K562 (cell line): ENCODE results near the gene FOS. TPM values are rescaled to one million over a fixed set of nuclear protein-coding genes. Genes with fewer than 3 reads are reported as not detected.

Experiments used
- BHLHE40 ChIP-seq: IDR thresholded peaks from 2 replicates; pipeline ENCODE4 v1.6.1; 2011; ENCODE audit warnings: low read length, improper control_type of control experiment
- CBFA2T2 ChIP-seq: fragments of 450-650 bp; conservative IDR thresholded peaks from 2 replicates; pipeline ENCODE4 v1.6.1; 2017; ENCODE audit warnings: mild to moderate bottlenecking
- CHD7 ChIP-seq: fragments of 200-600 bp; sonication (generic); IDR thresholded peaks from one replicate; pipeline ENCODE4 v1.6.1; 2012; ENCODE audit warnings: mild to moderate bottlenecking, low read depth, low read length, inconsistent platforms
- EP400 ChIP-seq: fragments of 450-650 bp; IDR thresholded peaks from 2 replicates; pipeline ENCODE4 v1.6.1; 2017; ENCODE audit warnings: antibody characterized with exemption, mild to moderate bottlenecking, moderate library complexity
- FOXK2 ChIP-seq, 2 experiments: fragments of 450-650 bp; IDR thresholded peaks in 1 of 2; conservative IDR thresholded peaks in 1 of 2; 2 replicates each; pipeline ENCODE4 v1.6.1; 2016; ENCODE audit warnings: low read depth in 2 of 2, mild to moderate bottlenecking in 1 of 2
- GATAD2A ChIP-seq: fragments of 450-650 bp; IDR thresholded peaks from 2 replicates; pipeline ENCODE4 v1.6.1; 2017
- HDAC1 ChIP-seq, 2 experiments: fragments of 450-650 bp; IDR thresholded peaks; 2 replicates each; pipeline ENCODE4 v1.6.1; 2016 to 2017; ENCODE audit warnings: inconsistent platforms in 1 of 2, mild to moderate bottlenecking in 1 of 2, moderate library complexity in 1 of 2
- KLF16 ChIP-seq: IDR thresholded peaks from 2 replicates; pipeline ENCODE4 v1.6.1; 2016; ENCODE audit warnings: antibody characterized with exemption
- MYNN ChIP-seq, 2 experiments: sonication (generic); formaldehyde crosslinking in 1 of 2; IDR thresholded peaks; 2 replicates each; pipeline versions ENCODE4 v1.5.0 to v1.6.1; 2016 to 2020; ENCODE audit warnings: antibody characterized with exemption in 1 of 2, missing genetic modification reagents in 1 of 2
- POU5F1 ChIP-seq: fragments of 150-350 bp; IDR thresholded peaks from 2 replicates; pipeline ENCODE4 v1.6.1; 2014; ENCODE audit warnings: borderline replicate concordance, low read length, low read depth, mild to moderate bottlenecking; ENCODE audit not compliant: partially characterized antibody
- PRPF4 ChIP-seq: fragments of 200-400 bp; formaldehyde crosslinking; IDR thresholded peaks from one replicate; pipeline ENCODE4 v1.6.1; 2017; ENCODE audit warnings: low read length, low read depth, mild to moderate bottlenecking; ENCODE audit not compliant: insufficient read depth, poor library complexity, severe bottlenecking
- RBM39 ChIP-seq: fragments of 200-400 bp; formaldehyde crosslinking; optimal IDR thresholded peaks from 2 replicates; pipeline ENCODE3; 2018; ENCODE audit warnings: low read depth, low read length
- SIRT6 ChIP-seq: IDR thresholded peaks from one replicate; pipeline ENCODE4 v1.6.1; 2012; ENCODE audit warnings: low read depth, mild to moderate bottlenecking, control low read depth, inconsistent platforms, low read length, moderate library complexity
- SMARCA4 ChIP-seq: fragments of 450-650 bp; IDR thresholded peaks from 2 replicates; pipeline ENCODE4 v1.6.1; 2016
- TAF15 ChIP-seq: fragments of 200-400 bp; formaldehyde crosslinking; IDR thresholded peaks from 2 replicates; pipeline ENCODE4 v1.6.1; 2017; ENCODE audit warnings: mild to moderate bottlenecking, low read depth, low read length, moderate library complexity
- ZC3H8 ChIP-seq: fragments of 450-650 bp; IDR thresholded peaks from 2 replicates; pipeline ENCODE4 v1.6.1; 2017
- ZNF165 ChIP-seq: fragments of 250-450 bp; sonication (Bioruptor Pico); IDR thresholded peaks from 2 replicates; pipeline ENCODE4 v1.4.0; 2020; ENCODE audit warnings: borderline replicate concordance
- ZNF717 ChIP-seq: fragments of 250-450 bp; sonication (Bioruptor Pico); IDR thresholded peaks from 2 replicates; pipeline ENCODE4 v1.5.0; 2021
- ZNF75A ChIP-seq: fragments of 450-650 bp; formaldehyde crosslinking; IDR thresholded peaks from 2 replicates; pipeline ENCODE4 v1.4.0; 2020; ENCODE audit warnings: mild to moderate bottlenecking
- polyA plus RNA-seq, 8 experiments: library from polyadenylated mRNA; depleted of rRNA in 4 of 8; stranded (reverse) in 5 of 8; unstranded in 3 of 8; fragments of >200 nt; fragmentation: Nextera tagmentation in 2 of 8; fragmentation: Illumina TruSeq in 1 of 8; extraction: Ambion mirVana in 2 of 8; extraction: Trizol in 1 of 8; gene quantifications; 2 replicates each; pipeline versions ENCODE4 v1.2.1 to v1.2.3, GENCODE V29; 2011 to 2014; ENCODE audit warnings: inconsistent platforms in 1 of 8, missing spikeins in 1 of 8
- total RNA-seq, 7 experiments: library from RNA; depleted of rRNA in 6 of 7; stranded (reverse); fragments of >200 nt in 6 of 7; fragmentation: Illumina TruSeq in 2 of 7; extraction: Trizol in 2 of 7; gene quantifications; 2 replicates each; pipeline versions ENCODE4 v1.2.1 to v1.2.3, GENCODE V29; 2011 to 2021; ENCODE audit warnings: low replicate concordance in 1 of 7

Gene FOS
- total and polyA plus RNA-seq, 9 of the 15 experiments (the other 6 are each of a cell fraction or from before 2014, with no cell fraction given) = 0.54 to 13.8 (median 8.9) TPM

GRCh38 chr14:75283833-75284563 is 5.4 kb downstream of the FOS start (continued):
- TF ChIP-seq CHD7 (no peak), FOXK2 (conservative IDR thresholded peaks at IDR 0.05 in 1 of 2, IDR thresholded peaks at IDR 0.05 in 1 of 2; ENCODE audit: low read depth in 2 of 2) (peak; percentile 37 to 62; a peak in 3 of 4 replicates), SMARCA4 (peak; percentile 74), ZNF165 (no peak), EP400 (peak; percentile 45; the same call in 1 of the 2 replicates), BHLHE40 (no peak), ZNF75A (CRISPR knock-in tag) (no peak), POU5F1 (no peak), PRPF4 (no peak), MYNN (IDR thresholded peaks at IDR 0.05) (peak; percentile 81), MYNN (CRISPR knock-in tag; IDR thresholded peaks at IDR 0.05) (no peak), ZNF717 (CRISPR knock-in tag) (no peak), ZC3H8 (no peak), SIRT6 (no peak), CBFA2T2 (peak; percentile 33; the same call in 1 of the 2 replicates), RBM39 (no peak), GATAD2A (0 out of 2 replicates have a peak, but pooled peaks have one; percentile 23), HDAC1 (IDR thresholded peaks at IDR 0.05) (no peak), TAF15 (no peak), KLF16 (no peak)
